ENCODE results near the gene DAAM1.

DNA sequence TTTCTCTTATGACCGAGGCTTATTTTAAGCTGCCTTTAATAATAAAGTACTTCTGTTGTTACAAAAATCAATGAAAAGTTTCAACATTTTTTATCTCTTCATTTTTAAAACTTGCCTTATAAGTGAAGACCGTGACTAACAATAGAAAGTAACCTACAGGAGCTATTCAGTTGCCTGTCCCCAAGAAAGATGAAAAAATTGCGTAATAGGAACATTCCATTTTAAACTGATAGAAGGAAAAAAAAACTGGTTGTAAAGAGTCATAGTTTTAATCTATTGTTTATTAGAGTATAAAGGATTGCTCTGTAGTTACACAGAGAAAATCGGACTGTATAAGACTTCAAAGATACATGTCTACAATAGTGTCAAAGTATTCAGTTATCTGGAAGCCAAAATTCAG, 83.3 kb downstream of the DAAM1 start:
- TF ChIP-seq, protein P1, sequence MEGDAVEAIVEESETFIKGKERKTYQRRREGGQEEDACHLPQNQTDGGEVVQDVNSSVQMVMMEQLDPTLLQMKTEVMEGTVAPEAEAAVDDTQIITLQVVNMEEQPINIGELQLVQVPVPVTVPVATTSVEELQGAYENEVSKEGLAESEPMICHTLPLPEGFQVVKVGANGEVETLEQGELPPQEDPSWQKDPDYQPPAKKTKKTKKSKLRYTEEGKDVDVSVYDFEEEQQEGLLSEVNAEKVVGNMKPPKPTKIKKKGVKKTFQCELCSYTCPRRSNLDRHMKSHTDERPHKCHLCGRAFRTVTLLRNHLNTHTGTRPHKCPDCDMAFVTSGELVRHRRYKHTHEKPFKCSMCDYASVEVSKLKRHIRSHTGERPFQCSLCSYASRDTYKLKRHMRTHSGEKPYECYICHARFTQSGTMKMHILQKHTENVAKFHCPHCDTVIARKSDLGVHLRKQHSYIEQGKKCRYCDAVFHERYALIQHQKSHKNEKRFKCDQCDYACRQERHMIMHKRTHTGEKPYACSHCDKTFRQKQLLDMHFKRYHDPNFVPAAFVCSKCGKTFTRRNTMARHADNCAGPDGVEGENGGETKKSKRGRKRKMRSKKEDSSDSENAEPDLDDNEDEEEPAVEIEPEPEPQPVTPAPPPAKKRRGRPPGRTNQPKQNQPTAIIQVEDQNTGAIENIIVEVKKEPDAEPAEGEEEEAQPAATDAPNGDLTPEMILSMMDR (conservative IDR thresholded peaks at IDR 0.05 in 1 of 2, IDR thresholded peaks at IDR 0.05 in 1 of 2; ENCODE audit: extremely low read depth in 1 of 2, insufficient read depth in 1 of 2, low read depth in 1 of 2, low read length in 2 of 2), result no peak
- TF ChIP-seq EZH2 (IDR thresholded peaks at IDR 0.05; ENCODE audit: borderline replicate concordance, low read length), result no peak
